Caco-2 (cell line): ENCODE data around the gene EVA1A. TPM values are rescaled to one million over a fixed set of nuclear protein-coding genes. Genes with fewer than 3 reads are reported as not detected.

Experiments
- BruUV-seq: library from RNA; stranded (reverse); fragments of 400-500 nt; replicated peaks from 2 replicates; lab custom pipeline; 2021; lab: Mats Ljungman, UMichigan
- CTCF ChIA-PET: fragments of 300-600 bp; sonication (Branson Sonifier 250); formaldehyde crosslinking; loops from one replicate; lab custom pipeline; 2022; ENCODE audit warnings: antibody characterized with exemption; lab: Charles Lee
- POLR2A ChIA-PET: fragments of 300-600 bp; sonication (Branson Sonifier 250); formaldehyde crosslinking; loops from one replicate; lab custom pipeline; 2022; ENCODE audit warnings: antibody characterized with exemption; lab: Charles Lee
- DNase-seq, 2 experiments: peaks; one replicate each; pipeline versions ENCODE4 v3.0.0 to v3.0.0-alpha.2; 2020 to 2022
- H3K27me3 ChIP-seq: replicated peaks from 2 replicates; pipeline ENCODE4 v1.6.0; 2011; ENCODE audit warnings: low read length; ENCODE audit not compliant: control insufficient read depth, insufficient read depth
- H3K36me3 ChIP-seq: 2 replicates; pipeline ENCODE4 v1.5.1; 2011; ENCODE audit warnings: low read length; ENCODE audit not compliant: control insufficient read depth, insufficient read depth
- H3K4me1 ChIP-seq: fragments of 250-450 bp; sonication (Bioruptor Pico); 2 replicates; pipeline ENCODE4 v1.5.1; 2020; ENCODE audit warnings: mild to moderate bottlenecking
- H3K4me3 ChIP-seq: 2 replicates; pipeline ENCODE4 v1.5.1; 2011; ENCODE audit warnings: low read depth, mild to moderate bottlenecking, control low read depth, low read length
- H3K9me3 ChIP-seq: fragments of 250-450 bp; sonication (Bioruptor Pico); 2 replicates; pipeline ENCODE4 v1.5.1; 2020; ENCODE audit warnings: mild to moderate bottlenecking, moderate library complexity
- H3K27ac Mint-ChIP-seq: one replicate; pipeline ENCODE4 v1.8.0; 2022; ENCODE audit warnings: mixed read lengths; ENCODE audit not compliant: unreplicated experiment
- H3K27me3 Mint-ChIP-seq: one replicate; pipeline ENCODE4 v1.8.0; 2022; ENCODE audit warnings: mixed read lengths; ENCODE audit not compliant: insufficient read depth, unreplicated experiment
- H3K36me3 Mint-ChIP-seq: one replicate; pipeline ENCODE4 v1.8.0; 2022; ENCODE audit warnings: mild to moderate bottlenecking, mixed read lengths; ENCODE audit not compliant: insufficient read depth, unreplicated experiment
- H3K4me1 Mint-ChIP-seq: one replicate; pipeline ENCODE4 v1.8.0; 2022; ENCODE audit warnings: low read depth, mixed read lengths; ENCODE audit not compliant: unreplicated experiment
- H3K4me3 Mint-ChIP-seq: one replicate; pipeline ENCODE4 v1.8.0; 2022; ENCODE audit warnings: mild to moderate bottlenecking, moderate library complexity, mixed read lengths; ENCODE audit not compliant: unreplicated experiment
- H3K9me3 Mint-ChIP-seq: one replicate; pipeline ENCODE4 v1.8.0; 2022; ENCODE audit warnings: mixed read lengths; ENCODE audit not compliant: unreplicated experiment
- CTCF ChIP-seq, 2 experiments: fragments of 200-600 bp in 1 of 2; IDR thresholded peaks; 1 replicate in 1 of 2; 2 replicates in 1 of 2; pipeline versions ENCODE4 v1.5.1 to v1.8.0; 2011 to 2022; ENCODE audit warnings: antibody characterized with exemption in 1 of 2, control low read depth in 1 of 2, inconsistent platforms in 1 of 2, low read depth in 1 of 2, low read length in 1 of 2, mild to moderate bottlenecking in 1 of 2, moderate library complexity in 1 of 2; ENCODE audit not compliant: insufficient read depth in 1 of 2, severe bottlenecking in 1 of 2, unreplicated experiment in 1 of 2
- intact Hi-C: fragments of 100-400 bp; cut with micrococcal nuclease; formaldehyde crosslinking; loops from one replicate; pipeline ENCODE4 v1.10.0; 2022; ENCODE audit not compliant: unreplicated experiment
- total RNA-seq: library from RNA; stranded (reverse); gene quantifications from 2 replicates; pipeline ENCODE4 v1.2.3, GENCODE V29; 2022

EVA1A gene
- total RNA-seq, 1 experiment from 2014 or later: 0.25 TPM

- H3K9me3 Mint-ChIP-seq: no peaks in the 10 kb centered on the region
- H3K27ac Mint-ChIP-seq: no peak overlapping the region
- H3K9me3 ChIP-seq: no peaks in the 10 kb centered on the region
- H3K4me3 Mint-ChIP-seq: no peak overlapping the region
- H3K4me1 Mint-ChIP-seq: peaks cover 8% of the 10 kb centered on the region
- peaks cover 5% of the 10 kb centered on the region for H3K27me3 Mint-ChIP-seq
- ChIA-PET POLR2A (no interaction called here), CTCF (interaction anchor here (0.6 kb wide), 1 partner anchor 117 kb away, joined by 3 read pairs; no protein-coding TSS in a partner anchor)
- DNase-seq: no peak
- no TSS peak for BruUV-seq
- no peaks in the 10 kb centered on the region for H3K4me1 ChIP-seq
- no peaks in the 10 kb centered on the region for H3K36me3 Mint-ChIP-seq
- intact Hi-C loops: no loop called here
- no peak overlapping the region for H3K4me3 ChIP-seq
- no peak for TF ChIP-seq CTCF (IDR thresholded peaks at IDR 0.05; ENCODE audit: insufficient read depth in 1 of 2, low read depth in 1 of 2, low read length in 1 of 2, severe bottlenecking in 1 of 2, unreplicated experiment in 1 of 2)
- H3K27me3 ChIP-seq: no peaks in the 10 kb centered on the region
- no peaks in the 10 kb centered on the region for H3K36me3 ChIP-seq
Observed at GRCh38 chr2:75596784-75597183, 36.0 kb upstream of the EVA1A start.

- Mint-ChIP-seq H3K27me3 (peaks cover 5% of the 10 kb centered on the region), H3K4me3 (no peak overlapping the region), H3K9me3 (no peaks in the 10 kb centered on the region), H3K4me1 (peaks cover 6% of the 10 kb centered on the region), H3K36me3 (no peaks in the 10 kb centered on the region), H3K27ac (no peak overlapping the region)
- no peak overlapping the region for H3K4me3 ChIP-seq
- TF ChIP-seq CTCF (IDR thresholded peaks at IDR 0.05; ENCODE audit: insufficient read depth in 1 of 2, low read depth in 1 of 2, low read length in 1 of 2, severe bottlenecking in 1 of 2, unreplicated experiment in 1 of 2): no peak
- intact Hi-C loops: no loop called here
- no peaks in the 10 kb centered on the region for H3K36me3 ChIP-seq
- H3K4me1 ChIP-seq: no peaks in the 10 kb centered on the region
- H3K27me3 ChIP-seq: no peaks in the 10 kb centered on the region
- POLR2A ChIA-PET: no interaction called here
- CTCF ChIA-PET: interaction anchor here (0.6 kb wide), 1 partner anchor 116 kb away, joined by 3 read pairs; no protein-coding TSS in a partner anchor
- H3K9me3 ChIP-seq: no peaks in the 10 kb centered on the region
- DNase-seq: no peak
- no TSS peak for BruUV-seq
Observed at GRCh38 chr2:75595541-75596395, 35.0 kb upstream of the EVA1A start.

DNA sequence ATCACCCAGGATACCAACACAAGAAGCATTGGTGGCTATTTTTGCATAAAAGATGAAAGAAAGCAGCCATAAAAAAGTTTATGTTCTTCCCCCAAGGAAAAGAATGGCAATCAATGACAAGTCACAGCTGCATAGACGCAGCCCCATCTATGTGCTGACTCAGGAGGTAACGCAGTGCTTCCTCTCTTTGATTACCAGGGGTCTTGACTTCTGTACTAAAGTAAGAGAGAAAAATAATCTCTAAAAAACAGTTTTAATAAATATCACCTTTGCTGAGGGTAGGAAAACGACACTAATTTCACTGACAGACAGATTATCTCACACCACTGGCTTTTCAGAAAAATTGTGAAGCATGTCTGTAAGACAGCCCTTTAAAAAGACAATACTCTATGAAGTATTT, 33.9 kb upstream of the EVA1A start:
- intact Hi-C loops: no loop called here
- Histone ChIP-seq H3K36me3 (no peaks in the 10 kb centered on the region), H3K27me3 (no peaks in the 10 kb centered on the region), H3K4me3 (no peak overlapping the region), H3K4me1 (no peaks in the 10 kb centered on the region), H3K9me3 (no peaks in the 10 kb centered on the region)
- no peak for DNase-seq
- no peaks in the 10 kb centered on the region for H3K36me3 Mint-ChIP-seq
- BruUV-seq: no TSS peak
- no peaks in the 10 kb centered on the region for H3K9me3 Mint-ChIP-seq
- TF ChIP-seq CTCF (IDR thresholded peaks at IDR 0.05; ENCODE audit: insufficient read depth in 1 of 2, low read depth in 1 of 2, low read length in 1 of 2, severe bottlenecking in 1 of 2, unreplicated experiment in 1 of 2): no peak
- POLR2A ChIA-PET: no interaction called here
- H3K4me3 Mint-ChIP-seq: no peak overlapping the region
- H3K27ac Mint-ChIP-seq: no peak overlapping the region
- CTCF ChIA-PET: no interaction called here
- H3K4me1 Mint-ChIP-seq: peaks cover 5% of the 10 kb centered on the region
- peaks cover 5% of the 10 kb centered on the region for H3K27me3 Mint-ChIP-seq
